NCI-H82 treated with DMSO at 0.1 percent for 48 hours (cell line): ENCODE data around the gene KCTD13.
"Not testable (repeated sequence)": the region's sequence is repeated elsewhere in the genome, so short reads cannot be mapped to it uniquely, and the experiment has no call there.

Source experiments
- DNase-seq: peaks from one replicate; lab custom pipeline; 2025; ENCODE audit not compliant: unreplicated experiment; lab: John Stamatoyannopoulos, UW

The KCTD13 gene

DNA sequence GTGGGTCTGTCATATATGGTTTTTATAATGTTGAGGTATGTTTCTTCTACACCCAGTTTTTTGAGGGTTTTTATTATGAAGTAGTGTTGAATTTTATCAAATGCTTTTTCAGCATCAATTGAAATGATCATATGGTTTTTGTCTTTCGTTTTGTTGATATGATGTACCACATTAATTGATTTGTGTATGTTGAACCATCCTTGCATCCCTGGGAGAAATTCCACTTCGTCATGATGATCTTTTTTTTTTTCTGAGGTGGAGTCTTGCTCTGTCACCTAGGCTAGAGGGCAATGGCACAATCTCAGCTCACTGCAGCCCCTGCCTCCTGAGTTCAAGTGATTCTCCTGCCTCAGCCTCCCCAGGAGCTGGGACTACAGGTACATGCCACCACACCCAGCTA lies 21.9 kb upstream of the KCTD13 start:
- no peak for DNase-seq

- DNase-seq = peak; percentile 39
These were observed 18.1 kb upstream of the KCTD13 start for GRCh38 chr16:29943846-29944799.

DNA sequence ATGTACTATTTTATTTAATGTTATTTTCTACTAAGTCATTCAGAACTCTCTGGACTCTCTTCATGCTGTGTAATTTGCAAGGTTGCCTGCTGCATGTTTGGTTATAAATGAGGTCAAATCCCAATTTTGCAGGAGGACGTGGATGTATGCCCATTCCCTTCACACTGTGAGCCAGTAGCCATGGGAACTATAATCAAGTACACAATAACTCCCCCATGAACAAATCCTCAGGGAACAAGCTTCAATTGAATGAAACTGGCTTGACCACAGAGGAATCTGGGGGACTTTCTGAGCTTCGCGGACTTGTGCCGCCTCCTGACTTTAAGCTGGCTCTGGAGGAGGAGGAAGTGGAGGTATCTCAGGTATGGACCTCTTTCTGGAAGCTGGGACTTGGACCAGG lies 14.6 kb upstream of the KCTD13 start:
- DNase-seq = no peak

DNA sequence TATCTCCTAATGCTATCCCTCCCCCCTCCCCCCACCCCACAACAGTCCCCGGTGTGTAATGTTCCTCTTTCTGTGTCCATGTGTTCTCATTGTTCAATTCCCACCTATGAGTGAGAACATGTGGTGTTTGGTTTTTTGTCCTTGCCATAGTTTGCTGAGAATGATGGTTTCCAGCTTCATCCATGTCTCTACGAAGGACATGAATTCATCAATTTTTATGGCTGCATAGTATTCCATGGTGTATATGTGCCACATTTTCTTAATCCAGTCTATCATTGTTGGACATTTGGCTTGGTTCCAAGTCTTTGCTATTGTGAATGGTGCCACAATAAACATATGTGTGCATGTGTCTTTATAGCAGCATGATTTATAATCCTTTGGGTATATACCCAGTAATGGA lies 5.7 kb upstream of the KCTD13 start:
- not testable (repeated sequence) for DNase-seq

GRCh38 chr16:29927070-29927905 lies 1.3 kb upstream of the KCTD13 start:
- DNase-seq = no peak

DNA sequence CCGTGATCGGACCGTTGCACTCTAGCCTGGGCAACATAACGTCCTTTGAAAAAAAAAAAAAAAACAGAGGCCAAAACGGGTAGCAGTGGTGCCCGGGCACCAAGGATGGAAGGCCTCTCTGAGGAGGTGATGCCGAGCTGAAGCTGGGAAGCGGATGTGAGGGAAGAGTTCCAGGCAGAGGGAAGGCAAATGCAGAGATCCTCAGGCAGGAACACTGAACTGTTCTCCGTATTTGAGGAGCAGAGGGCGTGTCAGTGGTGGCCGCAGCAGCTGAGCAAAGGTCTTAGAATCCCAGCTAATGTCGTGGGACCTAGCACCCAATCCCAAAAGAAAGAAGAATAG lies 656 bp upstream of the KCTD13 start:
- DNase-seq = no peak

DNA sequence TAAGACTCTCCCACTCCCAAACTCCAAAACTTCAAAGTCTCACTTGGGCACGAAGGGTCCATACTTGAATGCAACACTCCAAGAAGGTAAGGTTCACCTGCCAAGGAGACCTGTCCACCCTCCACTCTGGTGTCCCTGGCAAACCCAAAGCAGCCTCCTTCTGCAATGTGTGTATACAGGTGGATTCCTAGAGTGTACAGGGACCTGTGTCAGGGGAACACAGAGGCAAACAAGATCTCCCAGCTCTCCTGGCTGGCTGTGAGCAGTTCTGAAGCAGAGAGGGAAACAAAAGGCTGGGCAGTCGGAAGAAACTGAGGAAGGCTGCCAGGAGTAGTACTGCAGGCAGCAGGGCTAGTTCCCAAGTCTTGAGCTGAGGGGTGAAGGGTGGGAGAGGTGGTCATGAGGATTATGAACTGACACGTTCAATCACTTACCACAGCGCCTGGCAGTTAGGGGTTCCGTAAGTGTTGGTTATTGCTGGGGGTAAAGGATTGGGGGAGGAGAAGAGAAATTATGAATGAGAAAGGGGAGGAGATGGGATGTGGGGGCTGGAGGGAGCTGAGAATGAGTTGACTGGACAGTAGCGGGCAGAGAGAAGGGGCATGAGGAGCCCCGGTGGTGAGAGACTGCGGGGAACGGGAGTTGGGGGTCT lies 795 bp downstream of the KCTD13 start:
- no peak for DNase-seq

GRCh38 chr16:29922986-29923501 lies 3.0 kb downstream of the KCTD13 start:
- DNase-seq = no peak

GRCh38 chr16:29922326-29922725 lies 3.7 kb downstream of the KCTD13 start:
- no peak for DNase-seq

- no peak for DNase-seq
These were observed 5.0 kb downstream of the KCTD13 start for GRCh38 chr16:29921034-29921385.

- DNase-seq = no peak
These were observed 5.6 kb downstream of the KCTD13 start for GRCh38 chr16:29920288-29921033.

DNA sequence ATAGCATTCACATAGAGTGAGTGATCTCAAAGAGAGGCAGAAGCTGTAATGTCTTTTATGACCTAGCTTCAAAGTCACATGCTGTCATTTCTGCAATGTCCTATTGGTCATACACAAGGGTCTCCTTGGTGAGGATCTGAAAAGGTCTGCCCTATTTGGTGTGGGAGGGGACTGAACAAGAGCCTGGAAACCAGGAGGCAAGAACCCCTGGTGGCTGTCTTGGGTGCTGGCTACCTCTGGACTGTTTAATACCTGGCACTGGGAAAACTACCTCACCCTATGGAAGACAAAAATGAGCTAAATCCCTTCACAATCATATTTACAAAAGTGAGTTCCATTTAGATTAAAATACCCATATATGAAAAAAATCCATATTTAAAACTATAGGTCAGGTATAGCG lies 9.0 kb downstream of the KCTD13 start:
- no peak for DNase-seq

DNA sequence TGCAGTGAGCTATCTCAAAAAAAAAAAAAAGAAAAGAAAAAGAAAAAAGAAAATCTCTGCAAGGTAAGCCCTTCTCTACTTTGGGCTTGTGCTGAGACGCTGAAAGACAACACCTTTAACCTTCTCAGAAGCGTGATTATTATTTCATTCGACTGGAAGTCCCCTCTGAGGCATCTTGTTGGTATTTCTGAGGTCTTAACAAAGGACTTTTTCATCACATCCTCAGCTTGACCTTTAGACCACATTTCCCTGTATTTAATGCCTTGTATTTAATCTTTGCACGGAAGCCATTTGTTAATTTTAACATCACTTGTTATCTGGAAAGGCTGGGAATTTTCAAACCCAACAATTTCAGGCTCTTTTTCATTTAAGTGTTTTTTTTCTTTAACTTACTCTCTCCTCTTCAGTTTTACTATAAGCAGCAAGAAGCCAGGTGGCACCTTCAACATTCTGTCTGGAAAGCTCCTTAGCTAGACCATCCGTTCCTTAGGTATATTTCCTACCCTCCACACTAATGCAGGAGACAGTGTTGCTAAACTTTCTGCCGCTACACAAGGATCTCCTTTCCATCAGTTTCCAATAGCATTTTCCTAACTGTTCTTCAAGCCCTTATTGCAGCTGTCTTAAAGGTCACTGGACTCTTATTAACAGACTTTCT lies 10.3 kb downstream of the KCTD13 start:
- no peak for DNase-seq

GRCh38 chr16:29913514-29913913 lies 12.5 kb downstream of the KCTD13 start:
- no peak for DNase-seq

GRCh38 chr16:29912087-29912486 lies 13.9 kb downstream of the KCTD13 start:
- DNase-seq = no peak

GRCh38 chr16:29911676-29912010 lies 14.4 kb downstream of the KCTD13 start:
- DNase-seq = no peak

DNA sequence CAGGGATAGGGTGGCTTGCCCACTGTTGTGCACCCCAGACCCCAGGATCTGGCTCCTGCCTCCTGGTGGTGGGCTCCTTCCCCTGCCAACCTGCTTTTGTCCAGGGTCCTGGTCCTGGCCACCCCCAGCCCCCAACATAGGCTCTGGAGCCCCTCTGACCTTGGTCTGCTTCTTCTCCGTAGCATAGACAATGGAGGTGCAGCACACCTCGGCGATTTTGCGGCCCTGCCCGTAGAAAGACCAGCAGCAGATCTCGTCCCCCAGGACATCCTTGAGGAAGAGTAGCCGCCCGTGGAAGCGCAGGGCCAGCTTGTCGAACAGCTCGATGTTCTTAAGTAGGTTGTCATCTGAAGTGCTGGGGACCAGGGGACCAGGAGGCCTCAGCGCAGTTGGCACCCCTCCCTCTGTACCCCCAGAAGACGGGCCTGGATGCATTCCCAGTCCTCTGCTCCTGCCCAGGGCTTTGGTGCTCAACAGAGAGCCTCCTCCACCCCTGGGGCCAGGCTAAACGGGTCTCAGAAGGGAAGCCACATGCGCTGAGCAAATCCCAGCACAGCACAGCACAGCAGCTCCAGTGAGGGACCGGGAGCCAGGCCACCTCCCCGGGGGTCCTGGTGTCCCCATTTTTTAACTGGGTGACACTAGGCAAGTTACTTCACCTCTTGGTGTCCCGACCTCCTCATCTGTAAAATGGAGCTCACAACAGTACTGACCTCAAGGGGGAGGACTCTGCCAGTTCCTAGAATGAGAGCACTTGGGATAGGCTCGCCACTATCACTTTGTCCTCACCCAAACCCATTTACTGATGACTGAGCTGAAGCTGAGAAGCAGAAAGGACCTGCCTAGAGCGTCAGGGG lies 15.0 kb downstream of the KCTD13 start:
- DNase-seq = no peak

DNA sequence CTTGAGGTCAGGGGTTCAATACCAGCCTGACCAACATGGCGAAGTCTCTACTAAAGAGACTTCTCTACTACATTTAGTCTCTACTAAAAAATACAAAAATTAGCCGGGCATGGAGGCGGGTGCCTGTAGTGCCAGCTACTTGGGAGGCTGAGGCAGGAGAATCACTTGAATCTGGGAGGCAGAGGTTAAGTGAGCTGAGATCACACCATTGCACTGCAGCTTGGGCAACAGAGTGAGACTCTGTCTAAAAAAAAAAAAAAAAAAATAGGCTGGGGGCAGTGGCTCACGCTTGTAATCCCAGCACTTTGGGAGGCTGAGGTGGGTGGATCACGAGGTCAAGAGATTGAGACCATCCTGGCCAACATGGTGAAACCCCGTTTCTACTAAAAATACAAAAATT lies 16.2 kb downstream of the KCTD13 start:
- DNase-seq = not testable (repeated sequence)

- no peak for DNase-seq
These were observed 16.6 kb downstream of the KCTD13 start for GRCh38 chr16:29909391-29909790.
